HEK293 (cell line): ENCODE measurements around the gene MYL7.

Experiments used
- CTCF ChIA-PET: fragments of 350-600 bp; formaldehyde crosslinking; extraction: SDS; loops from one replicate; lab custom pipeline; 2021; ENCODE audit warnings: antibody characterized with exemption; lab: Yijun Ruan, JAX
- POLR2A ChIA-PET: fragments of 300-600 bp; formaldehyde crosslinking; extraction: SDS; loops from one replicate; lab custom pipeline; 2020; ENCODE audit warnings: antibody characterized with exemption, inconsistent platforms; lab: Yijun Ruan, JAX
- H3K27ac ChIP-seq: fragments of 200-500 bp; sonication (Bioruptor generic); 2 replicates; pipeline ENCODE4 v1.5.1; 2014; ENCODE audit warnings: low read depth, low read length, control low read depth, inconsistent platforms; ENCODE audit errors: extremely low read depth
- H3K36me3 ChIP-seq, 2 experiments: fragments of 200-500 bp in 1 of 2; sonication (Bioruptor generic) in 1 of 2; 1 replicate in 1 of 2; 2 replicates in 1 of 2; pipeline ENCODE4 v1.5.1; 2014 to 2017; ENCODE audit warnings: inconsistent platforms in 2 of 2, low read length in 2 of 2; ENCODE audit not compliant: control insufficient read depth in 2 of 2, insufficient read depth in 1 of 2
- H3K4me1 ChIP-seq: fragments of 200-500 bp; sonication (Bioruptor generic); 2 replicates; pipeline ENCODE4 v1.5.1; 2014; ENCODE audit warnings: mild to moderate bottlenecking, low read length, inconsistent platforms; ENCODE audit not compliant: control insufficient read depth, insufficient read depth
- H3K4me3 ChIP-seq: 2 replicates; pipeline ENCODE4 v1.5.1; 2011; ENCODE audit warnings: low read depth, mild to moderate bottlenecking, control low read depth, low read length, moderate library complexity
- H3K9me3 ChIP-seq: fragments of 200-500 bp; sonication (Bioruptor generic); 2 replicates; pipeline ENCODE4 v1.5.1; 2014; ENCODE audit warnings: low read depth, low read length, inconsistent platforms; ENCODE audit not compliant: control insufficient read depth, insufficient read depth
- ELK4 ChIP-seq: IDR thresholded peaks from 2 replicates; pipeline ENCODE4 v1.6.1; 2011; ENCODE audit warnings: mild to moderate bottlenecking, low read depth, low read length, borderline replicate concordance
- GLI2 ChIP-seq: fragments of 450-650 bp; formaldehyde crosslinking; IDR thresholded peaks from 2 replicates; pipeline ENCODE4; 2017; ENCODE audit warnings: missing biosample characterization, missing genetic modification characterization, low read depth, borderline replicate concordance
- HOXA7 ChIP-seq: sonication (generic); formaldehyde crosslinking; IDR thresholded peaks from 2 replicates; pipeline ENCODE4 v1.8.1; 2022; ENCODE audit warnings: missing genetic modification reagents, borderline replicate concordance
- REST ChIP-seq: fragments of 450-650 bp; formaldehyde crosslinking; IDR thresholded peaks from 2 replicates; pipeline ENCODE4 v1.5.1; 2016; ENCODE audit warnings: missing biosample characterization, missing genetic modification characterization
- ZEB2 ChIP-seq: fragments of 450-650 bp; formaldehyde crosslinking; IDR thresholded peaks from 2 replicates; pipeline ENCODE4 v1.5.1; 2016; ENCODE audit warnings: missing biosample characterization, missing genetic modification characterization
- ZFP69B ChIP-seq: fragments of 450-650 bp; formaldehyde crosslinking; IDR thresholded peaks from 2 replicates; pipeline ENCODE4 v1.5.1; 2016; ENCODE audit warnings: missing biosample characterization, missing genetic modification characterization
- ZNF169 ChIP-seq: fragments of 450-650 bp; formaldehyde crosslinking; IDR thresholded peaks from 2 replicates; pipeline ENCODE4 v1.5.1; 2016; ENCODE audit warnings: missing biosample characterization, missing genetic modification characterization
- ZNF221 ChIP-seq: fragments of 450-650 bp; formaldehyde crosslinking; IDR thresholded peaks from 2 replicates; pipeline ENCODE4 v1.5.1; 2017; ENCODE audit warnings: missing biosample characterization, missing genetic modification characterization, borderline replicate concordance
- ZNF530 ChIP-seq: fragments of 450-650 bp; formaldehyde crosslinking; IDR thresholded peaks from 2 replicates; pipeline ENCODE4 v1.5.1; 2016; ENCODE audit warnings: low read depth, missing biosample characterization, missing genetic modification characterization
- TF ChIP-seq, protein P1 (sequence below): fragments of 450-650 bp; formaldehyde crosslinking; IDR thresholded peaks from 2 replicates; pipeline ENCODE4 v1.5.1; 2016; ENCODE audit warnings: missing biosample characterization, missing genetic modification characterization
- TF ChIP-seq, protein P2 (sequence below): fragments of 450-650 bp; formaldehyde crosslinking; IDR thresholded peaks from 2 replicates; pipeline ENCODE4 v1.5.1; 2016; ENCODE audit warnings: missing biosample characterization, missing genetic modification characterization

The MYL7 gene

GRCh38 chr7:44132039-44132438, 9.1 kb downstream of the MYL7 start:
- Histone ChIP-seq H3K4me1 (no peaks in the 10 kb centered on the region), H3K36me3 (no peaks in the 10 kb centered on the region), H3K27ac (no peak overlapping the region), H3K9me3 (no peaks in the 10 kb centered on the region), H3K4me3 (no peak overlapping the region)
- TF ChIP-seq HOXA7 (CRISPR knock-in tag), result no peak
- TF ChIP-seq ZFP69B (tag by site-specific recombination), result no peak
- TF ChIP-seq ZNF169 (tag by site-specific recombination), result no peak
- TF ChIP-seq, protein P1, sequence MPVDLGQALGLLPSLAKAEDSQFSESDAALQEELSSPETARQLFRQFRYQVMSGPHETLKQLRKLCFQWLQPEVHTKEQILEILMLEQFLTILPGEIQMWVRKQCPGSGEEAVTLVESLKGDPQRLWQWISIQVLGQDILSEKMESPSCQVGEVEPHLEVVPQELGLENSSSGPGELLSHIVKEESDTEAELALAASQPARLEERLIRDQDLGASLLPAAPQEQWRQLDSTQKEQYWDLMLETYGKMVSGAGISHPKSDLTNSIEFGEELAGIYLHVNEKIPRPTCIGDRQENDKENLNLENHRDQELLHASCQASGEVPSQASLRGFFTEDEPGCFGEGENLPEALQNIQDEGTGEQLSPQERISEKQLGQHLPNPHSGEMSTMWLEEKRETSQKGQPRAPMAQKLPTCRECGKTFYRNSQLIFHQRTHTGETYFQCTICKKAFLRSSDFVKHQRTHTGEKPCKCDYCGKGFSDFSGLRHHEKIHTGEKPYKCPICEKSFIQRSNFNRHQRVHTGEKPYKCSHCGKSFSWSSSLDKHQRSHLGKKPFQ (tag by site-specific recombination), result no peak
- no peak for TF ChIP-seq ZEB2
- no peak for TF ChIP-seq REST
- TF ChIP-seq ZNF221 (tag by site-specific recombination), result no peak
- TF ChIP-seq ELK4, result no peak
- ChIA-PET POLR2A (interaction anchor here (1.2 kb wide), 1 partner anchor 10 kb away, joined by 5 read pairs; no protein-coding TSS in a partner anchor), CTCF (interaction anchor here (0.8 to 2.2 kb wide), 4 partner anchors 14 to 109 kb away, joined by 3 to 16 read pairs (median 4); no protein-coding TSS in a partner anchor)

DNA sequence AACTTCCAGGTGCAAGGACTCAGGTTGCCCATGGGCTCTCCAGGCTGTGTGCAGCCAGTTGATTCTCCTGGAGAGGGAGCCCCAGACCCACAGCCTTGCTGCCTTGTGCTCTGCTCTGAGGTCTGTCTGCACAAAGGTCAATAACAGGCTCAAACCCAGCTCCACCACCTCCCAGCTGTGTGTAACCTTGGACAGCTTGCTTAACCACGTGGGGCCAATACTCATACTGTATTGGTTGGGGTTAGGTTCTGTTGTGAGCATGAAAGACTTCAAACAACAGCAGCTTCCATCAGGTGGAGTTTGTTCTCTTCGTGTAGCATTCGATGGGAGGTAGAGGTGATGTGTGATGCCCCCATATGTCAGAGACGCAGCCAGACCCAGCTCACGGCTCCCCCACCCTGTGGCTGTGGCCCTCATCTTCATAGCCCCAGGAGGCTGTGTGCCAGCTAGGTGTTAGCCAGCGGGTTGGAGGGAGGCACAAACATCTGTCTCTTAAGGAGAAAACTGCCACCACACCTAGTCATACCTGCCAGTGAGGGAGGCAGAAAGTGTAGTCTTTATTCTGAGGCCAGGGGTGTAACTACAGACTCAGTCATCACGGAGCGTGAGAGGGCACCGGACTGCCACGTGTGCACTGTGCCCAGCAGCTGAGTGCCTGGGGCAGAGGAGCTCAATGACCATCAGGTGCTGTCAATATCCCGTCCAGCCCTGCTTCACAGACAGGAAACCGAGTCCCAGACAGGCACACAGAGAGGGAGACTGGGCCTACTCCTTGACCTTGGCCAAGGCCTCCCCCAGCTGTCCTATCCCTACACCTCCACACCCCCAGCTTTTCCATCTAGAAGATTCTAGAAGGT, 9.7 kb downstream of the MYL7 start:
- POLR2A ChIA-PET, result interaction anchor here (1.2 kb wide), 1 partner anchor 9 kb away, joined by 5 read pairs; no protein-coding TSS in a partner anchor
- CTCF ChIA-PET, result interaction anchor here (0.7 to 2.2 kb wide), 5 partner anchors 15 to 110 kb away, joined by 3 to 16 read pairs (median 3); no protein-coding TSS in a partner anchor
- no peaks in the 10 kb centered on the region for H3K9me3 ChIP-seq
- H3K27ac ChIP-seq, result no peak overlapping the region
- TF ChIP-seq, protein P2, sequence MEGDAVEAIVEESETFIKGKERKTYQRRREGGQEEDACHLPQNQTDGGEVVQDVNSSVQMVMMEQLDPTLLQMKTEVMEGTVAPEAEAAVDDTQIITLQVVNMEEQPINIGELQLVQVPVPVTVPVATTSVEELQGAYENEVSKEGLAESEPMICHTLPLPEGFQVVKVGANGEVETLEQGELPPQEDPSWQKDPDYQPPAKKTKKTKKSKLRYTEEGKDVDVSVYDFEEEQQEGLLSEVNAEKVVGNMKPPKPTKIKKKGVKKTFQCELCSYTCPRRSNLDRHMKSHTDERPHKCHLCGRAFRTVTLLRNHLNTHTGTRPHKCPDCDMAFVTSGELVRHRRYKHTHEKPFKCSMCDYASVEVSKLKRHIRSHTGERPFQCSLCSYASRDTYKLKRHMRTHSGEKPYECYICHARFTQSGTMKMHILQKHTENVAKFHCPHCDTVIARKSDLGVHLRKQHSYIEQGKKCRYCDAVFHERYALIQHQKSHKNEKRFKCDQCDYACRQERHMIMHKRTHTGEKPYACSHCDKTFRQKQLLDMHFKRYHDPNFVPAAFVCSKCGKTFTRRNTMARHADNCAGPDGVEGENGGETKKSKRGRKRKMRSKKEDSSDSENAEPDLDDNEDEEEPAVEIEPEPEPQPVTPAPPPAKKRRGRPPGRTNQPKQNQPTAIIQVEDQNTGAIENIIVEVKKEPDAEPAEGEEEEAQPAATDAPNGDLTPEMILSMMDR, result peak; percentile 48; the same call in 1 of the 2 replicates
- no peak for TF ChIP-seq ZNF530
- no peak for TF ChIP-seq GLI2 (tag by site-specific recombination)
- TF ChIP-seq, all 188 proteins: peak for 1
- Histone ChIP-seq H3K4me3 (no peak overlapping the region), H3K4me1 (no peaks in the 10 kb centered on the region), H3K36me3 (no peaks in the 10 kb centered on the region)
